Measurements from ENCODE around the gene CASP10. TPM values are rescaled to one million over a fixed set of nuclear protein-coding genes. Genes with fewer than 3 reads are reported as not detected.

CASP10 gene
- total and polyA plus RNA-seq, 2 of the 8 experiments (the other 6 are each of a cell fraction or from before 2014, with no cell fraction given): 2.3 to 4.0 TPM

DNA sequence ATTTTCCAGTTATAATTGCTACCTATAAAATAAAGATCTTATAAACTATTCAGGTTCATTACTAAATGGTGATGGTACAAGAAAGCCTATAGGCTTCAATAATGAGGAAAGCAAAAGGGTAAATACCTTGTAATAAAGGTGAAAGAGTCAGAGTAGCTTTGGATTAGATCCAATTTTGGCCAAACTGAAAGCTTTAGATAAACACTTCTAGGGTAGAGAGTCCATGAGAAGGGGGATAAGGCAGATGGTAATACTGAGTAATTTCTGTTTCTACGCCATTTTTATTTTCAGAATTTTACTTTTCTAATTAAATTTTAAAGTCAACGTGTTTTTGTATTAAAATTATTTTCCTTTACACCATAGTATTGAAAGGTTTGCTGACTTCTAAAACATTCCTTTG lies 86.8 kb downstream of the CASP10 start:
- Histone ChIP-seq H2BK15ac (ENCODE audit: low read length) (no peak overlapping the region), H3K4me2 (ENCODE audit: insufficient read depth in 1 of 2, low read depth in 2 of 2, low read length in 2 of 2) (no peak overlapping the region), H2BK20ac (ENCODE audit: low read length) (no peak overlapping the region), H3K4me1 (replicated peaks in 1 of 4; ENCODE audit: control insufficient read depth in 3 of 4, insufficient read depth in 4 of 4, low read length in 3 of 4) (no peaks in the 10 kb centered on the region), H3K27me3 (replicated peaks in 1 of 4; ENCODE audit: control insufficient read depth in 3 of 4, extremely low read depth in 1 of 4, insufficient read depth in 3 of 4, low read length in 3 of 4) (no peaks in the 10 kb centered on the region), H3K36me3 (ENCODE audit: control insufficient read depth in 2 of 4, insufficient read depth in 4 of 4, low read length in 3 of 4) (no peaks in the 10 kb centered on the region), H3K79me2 (ENCODE audit: control insufficient read depth in 1 of 2, insufficient read depth in 2 of 2, low read length in 2 of 2) (no peaks in the 10 kb centered on the region), H3K4me3 (ENCODE audit: extremely low read depth in 1 of 4, insufficient read depth in 2 of 4, low read depth in 3 of 4, low read length in 4 of 4) (no peak overlapping the region), H4K20me1 (replicated peaks in 1 of 2; ENCODE audit: control insufficient read depth in 1 of 2, insufficient read depth in 2 of 2, low read length in 2 of 2) (no peaks in the 10 kb centered on the region), H3K18ac (ENCODE audit: extremely low read depth, low read length) (no peak overlapping the region), H4K91ac (replicated peaks; ENCODE audit: insufficient read length, low read length) (no peak overlapping the region), H2AK5ac (ENCODE audit: low read depth, low read length) (no peak overlapping the region), H2AFZ (ENCODE audit: low read length) (no peak overlapping the region), H3K79me1 (ENCODE audit: low read depth, low read length) (no peaks in the 10 kb centered on the region), H3K23me2 (ENCODE audit: low read depth, low read length) (no peaks in the 10 kb centered on the region), H3K9ac (replicated peaks in 1 of 4; ENCODE audit: extremely low read depth in 1 of 4, low read depth in 3 of 4, low read length in 3 of 4) (no peak overlapping the region), H2BK5ac (ENCODE audit: low read depth, low read length) (no peak overlapping the region), H3K4ac (replicated peaks; ENCODE audit: insufficient read length, low read depth, low read length) (no peak overlapping the region), H3K27ac (ENCODE audit: low read depth, low read length) (no peak overlapping the region), H4K5ac (ENCODE audit: insufficient read length, low read depth, low read length) (no peak overlapping the region), H3K56ac (replicated peaks; ENCODE audit: insufficient read length, low read depth, low read length) (no peak overlapping the region), H2BK12ac (ENCODE audit: low read depth, low read length) (no peak overlapping the region), H2BK120ac (replicated peaks; ENCODE audit: low read depth, low read length) (no peak overlapping the region), H3K14ac (ENCODE audit: insufficient read length) (no peak overlapping the region), H3K9me3 (ENCODE audit: insufficient read depth in 2 of 2, low read depth in 1 of 2, low read length in 1 of 2) (no peaks in the 10 kb centered on the region), H4K8ac (ENCODE audit: extremely low read depth, insufficient read depth, low read length) (no peak overlapping the region), H3K23ac (ENCODE audit: insufficient read length) (no peak overlapping the region)
- 91% methylated on average over 2 of the region's 2 CpGs; no CpG with 5 or more reads in 1 of the 2 experiments for WGBS, 2 experiments (ENCODE audit: extremely low coverage in 1 of 2, insufficient coverage in 1 of 2, insufficient read length in 1 of 2, insufficient replicate concordance in 2 of 2, low coverage in 1 of 2, low lambda C conversion rate in 2 of 2, missing lambda C conversion rate in 1 of 2)
- no peak for FAIRE-seq
- CTCF ChIA-PET (ENCODE audit: partially characterized antibody): interaction anchor here (0.6 to 1.5 kb wide), 7 partner anchors 16 to 170 kb away, joined by 3 to 5 read pairs (median 3); no protein-coding TSS in a partner anchor
- DNase-seq (ENCODE audit: low read depth in 1 of 2, low spot score in 2 of 2): no peak
- POLR2A ChIA-PET (ENCODE audit: partially characterized antibody): no interaction called here
- no peak for TF ChIP-seq RNF2 (IDR thresholded peaks at IDR 0.05; ENCODE audit: borderline replicate concordance, low read depth, low read length, missing control alignments, poor library complexity, severe bottlenecking)
- TF ChIP-seq, protein P1, sequence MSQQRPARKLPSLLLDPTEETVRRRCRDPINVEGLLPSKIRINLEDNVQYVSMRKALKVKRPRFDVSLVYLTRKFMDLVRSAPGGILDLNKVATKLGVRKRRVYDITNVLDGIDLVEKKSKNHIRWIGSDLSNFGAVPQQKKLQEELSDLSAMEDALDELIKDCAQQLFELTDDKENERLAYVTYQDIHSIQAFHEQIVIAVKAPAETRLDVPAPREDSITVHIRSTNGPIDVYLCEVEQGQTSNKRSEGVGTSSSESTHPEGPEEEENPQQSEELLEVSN (IDR thresholded peaks at IDR 0.05): no peak
- no peak for TF ChIP-seq CHD1 (IDR thresholded peaks at IDR 0.05; ENCODE audit: low read depth, low read length)
- TF ChIP-seq CREB1 (IDR thresholded peaks at IDR 0.05): no peak
- TF ChIP-seq TBP (IDR thresholded peaks at IDR 0.05; ENCODE audit: low read depth, low read length): no peak

Measured in H1 (cell line).